ENCODE results near the gene HIPK2. TPM values are rescaled to one million over a fixed set of nuclear protein-coding genes. Genes with fewer than 3 reads are reported as not detected.

Gene HIPK2
- total and polyA plus RNA-seq, 2 experiments from 2014 or later: 23.2 to 47.0 TPM

- TF ChIP-seq CTCF (IDR thresholded peaks at IDR 0.05; ENCODE audit: low read depth, low read length): no peak
- DNase-seq (ENCODE audit: low read depth in 1 of 2, low spot score in 1 of 2): no peak
- Histone ChIP-seq H3K4me3 (no peak overlapping the region), H3K4me1 (ENCODE audit: low read depth) (no peaks in the 10 kb centered on the region), H3K36me3 (no peaks in the 10 kb centered on the region), H3K27me3 (no peaks in the 10 kb centered on the region), H3K27ac (no peak overlapping the region), H3K9me3 (ENCODE audit: low read depth) (no peaks in the 10 kb centered on the region)
These were observed 33.3 kb upstream of the HIPK2 start for GRCh38 chr7:139811066-139811465.

- TF ChIP-seq CTCF (IDR thresholded peaks at IDR 0.05; ENCODE audit: low read depth, low read length): no peak
- H3K4me3 ChIP-seq: no peak overlapping the region
- H3K27me3 ChIP-seq: no peaks in the 10 kb centered on the region
- no peaks in the 10 kb centered on the region for H3K9me3 ChIP-seq (ENCODE audit: low read depth)
- H3K27ac ChIP-seq: no peak overlapping the region
- no peaks in the 10 kb centered on the region for H3K36me3 ChIP-seq
- DNase-seq (ENCODE audit: low read depth in 1 of 2, low spot score in 1 of 2): no peak
- H3K4me1 ChIP-seq (ENCODE audit: low read depth): no peaks in the 10 kb centered on the region
These were observed 31.1 kb upstream of the HIPK2 start for GRCh38 chr7:139808846-139809442.

GRCh38 chr7:139808427-139808826 lies 30.6 kb upstream of the HIPK2 start:
- H3K4me1 ChIP-seq (ENCODE audit: low read depth): no peaks in the 10 kb centered on the region
- H3K4me3 ChIP-seq: no peak overlapping the region
- H3K9me3 ChIP-seq (ENCODE audit: low read depth): no peaks in the 10 kb centered on the region
- H3K36me3 ChIP-seq: no peaks in the 10 kb centered on the region
- H3K27me3 ChIP-seq: no peaks in the 10 kb centered on the region
- H3K27ac ChIP-seq: no peak overlapping the region
- no peak for DNase-seq (ENCODE audit: low read depth in 1 of 2, low spot score in 1 of 2)
- TF ChIP-seq CTCF (IDR thresholded peaks at IDR 0.05; ENCODE audit: low read depth, low read length): no peak

- no peak overlapping the region for H3K27ac ChIP-seq
- DNase-seq (ENCODE audit: low read depth in 1 of 2, low spot score in 1 of 2): no peak
- H3K36me3 ChIP-seq: no peaks in the 10 kb centered on the region
- no peak for TF ChIP-seq CTCF (IDR thresholded peaks at IDR 0.05; ENCODE audit: low read depth, low read length)
- no peaks in the 10 kb centered on the region for H3K9me3 ChIP-seq (ENCODE audit: low read depth)
- H3K4me3 ChIP-seq: no peak overlapping the region
- H3K27me3 ChIP-seq: no peaks in the 10 kb centered on the region
- no peaks in the 10 kb centered on the region for H3K4me1 ChIP-seq (ENCODE audit: low read depth)
These were observed 29.2 kb upstream of the HIPK2 start for GRCh38 chr7:139807009-139807408.

GRCh38 chr7:139804571-139804970 lies 26.8 kb upstream of the HIPK2 start:
- no peaks in the 10 kb centered on the region for H3K36me3 ChIP-seq
- H3K4me3 ChIP-seq: no peak overlapping the region
- no peaks in the 10 kb centered on the region for H3K27me3 ChIP-seq
- H3K4me1 ChIP-seq (ENCODE audit: low read depth): no peaks in the 10 kb centered on the region
- H3K27ac ChIP-seq: no peak overlapping the region
- no peak for TF ChIP-seq CTCF (IDR thresholded peaks at IDR 0.05; ENCODE audit: low read depth, low read length)
- H3K9me3 ChIP-seq (ENCODE audit: low read depth): no peaks in the 10 kb centered on the region
- DNase-seq (ENCODE audit: low read depth in 1 of 2, low spot score in 1 of 2): no peak
